NB4 (cell line): ENCODE data around the gene LHX1.

Experiments used
- DNase-seq: peaks from one replicate; pipeline ENCODE4 v3.0.0; 2010; ENCODE audit warnings: low read depth
- H3K4me3 ChIP-seq: one replicate; pipeline ENCODE4 v1.5.1; 2011; ENCODE audit warnings: mild to moderate bottlenecking, low read depth, low read length, moderate library complexity
- CTCF ChIP-seq: IDR thresholded peaks from one replicate; pipeline ENCODE4 v1.5.1; 2012; ENCODE audit warnings: low read depth, low read length
- MAX ChIP-seq: IDR thresholded peaks from 2 replicates; pipeline ENCODE4 v1.6.1; 2011; ENCODE audit warnings: low read depth, low read length
- MYC ChIP-seq: IDR thresholded peaks from 2 replicates; pipeline ENCODE4 v1.6.1; 2011; ENCODE audit warnings: low read depth, low read length
- POLR2A ChIP-seq: IDR thresholded peaks from 2 replicates; pipeline ENCODE4 v1.6.1; 2011; ENCODE audit warnings: mild to moderate bottlenecking; ENCODE audit not compliant: insufficient read length; ENCODE audit errors: extremely low read depth

Gene LHX1

GRCh38 chr17:36926701-36927100 lies 10.6 kb upstream of the LHX1 start:
- no peak overlapping the region for H3K4me3 ChIP-seq
- DNase-seq: no peak
- TF ChIP-seq CTCF: no peak
- TF ChIP-seq MYC: no peak
- no peak for TF ChIP-seq MAX
- no peak for TF ChIP-seq POLR2A

- H3K4me3 ChIP-seq: no peak overlapping the region
- no peak for DNase-seq
- TF ChIP-seq POLR2A: no peak
- no peak for TF ChIP-seq CTCF
- no peak for TF ChIP-seq MYC
- TF ChIP-seq MAX: no peak
Measured at GRCh38 chr17:36928471-36929345, 8.6 kb upstream of the LHX1 start.

- TF ChIP-seq MAX (no peak), POLR2A (no peak), CTCF (no peak), MYC (no peak)
- H3K4me3 ChIP-seq: no peak overlapping the region
- DNase-seq: no peak
Measured at GRCh38 chr17:36929851-36930582, 7.3 kb upstream of the LHX1 start.

- no peak overlapping the region for H3K4me3 ChIP-seq
Measured at GRCh38 chr17:36930583-36930900, 6.7 kb upstream of the LHX1 start.

More at GRCh38 chr17:36930583-36930900, 6.7 kb upstream of the LHX1 start:
- no peak for TF ChIP-seq MYC
- TF ChIP-seq MAX: no peak
- TF ChIP-seq CTCF: no peak
- no peak for TF ChIP-seq POLR2A
- DNase-seq: no peak
